ENCODE results near the gene DOHH.
"Not testable (repeated sequence)": the region's sequence is repeated elsewhere in the genome, so short reads cannot be mapped to it uniquely, and the experiment has no call there.

DOHH gene

GRCh38 chr19:3456925-3457527, 43.4 kb downstream of the DOHH start:
- no peak for DNase-seq

DNA sequence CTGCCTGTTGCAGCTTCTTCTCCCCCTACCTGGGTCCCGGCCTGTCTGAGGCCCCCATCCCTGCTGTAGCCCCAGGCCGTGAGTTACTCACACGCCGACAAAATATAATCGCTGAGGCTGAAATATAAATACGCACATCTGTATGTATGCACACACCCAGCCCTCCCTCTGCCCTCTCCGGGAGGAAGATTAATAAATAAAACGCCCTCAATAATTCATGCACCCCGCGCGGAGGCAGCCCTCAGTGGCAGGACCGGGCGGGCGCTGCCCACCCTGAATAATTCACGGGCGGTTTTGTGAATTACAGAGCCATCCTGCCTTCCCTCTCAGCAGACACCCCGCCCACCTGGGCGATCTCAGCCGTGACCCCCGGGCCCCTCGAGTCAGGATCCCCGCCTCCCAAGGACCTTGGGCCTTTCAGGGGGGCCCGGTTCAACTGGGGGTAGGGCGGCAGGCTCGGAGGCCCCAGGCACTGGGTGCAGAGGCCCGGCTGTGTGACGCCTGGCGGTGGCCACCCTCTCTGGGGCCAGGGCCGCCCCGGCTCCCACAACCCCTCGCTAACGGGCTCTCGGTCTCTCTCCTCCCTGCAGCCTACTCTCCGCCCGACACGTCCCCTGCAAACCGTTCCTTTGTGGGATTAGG, 44.4 kb downstream of the DOHH start:
- DNase-seq: no peak

DNA sequence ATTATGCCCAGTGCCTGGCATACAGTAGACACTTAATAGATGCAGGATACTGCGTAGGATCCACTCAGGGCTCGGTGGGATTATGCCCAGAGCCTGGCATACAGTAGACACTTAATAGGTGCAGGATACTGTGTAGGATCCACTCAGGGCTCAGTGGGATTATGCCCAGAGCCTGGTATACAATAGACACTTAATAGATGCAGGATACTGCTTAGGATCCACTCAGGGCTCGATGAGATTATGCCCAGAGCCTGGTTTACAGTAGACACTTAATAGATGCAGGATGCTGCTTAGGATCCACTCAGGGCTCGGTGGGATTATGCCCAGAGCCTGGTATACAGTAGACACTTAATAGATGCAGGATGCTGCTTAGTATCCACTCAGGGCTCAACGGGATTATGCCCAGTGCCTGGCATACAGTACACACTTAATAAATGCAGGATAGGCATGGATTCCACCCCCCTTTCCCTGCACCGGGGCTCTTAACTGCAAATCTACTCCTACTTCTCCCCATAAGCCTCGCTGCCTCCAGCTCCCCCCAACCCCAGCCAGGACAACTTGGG, 45.0 kb downstream of the DOHH start:
- DNase-seq: no peak

DNA sequence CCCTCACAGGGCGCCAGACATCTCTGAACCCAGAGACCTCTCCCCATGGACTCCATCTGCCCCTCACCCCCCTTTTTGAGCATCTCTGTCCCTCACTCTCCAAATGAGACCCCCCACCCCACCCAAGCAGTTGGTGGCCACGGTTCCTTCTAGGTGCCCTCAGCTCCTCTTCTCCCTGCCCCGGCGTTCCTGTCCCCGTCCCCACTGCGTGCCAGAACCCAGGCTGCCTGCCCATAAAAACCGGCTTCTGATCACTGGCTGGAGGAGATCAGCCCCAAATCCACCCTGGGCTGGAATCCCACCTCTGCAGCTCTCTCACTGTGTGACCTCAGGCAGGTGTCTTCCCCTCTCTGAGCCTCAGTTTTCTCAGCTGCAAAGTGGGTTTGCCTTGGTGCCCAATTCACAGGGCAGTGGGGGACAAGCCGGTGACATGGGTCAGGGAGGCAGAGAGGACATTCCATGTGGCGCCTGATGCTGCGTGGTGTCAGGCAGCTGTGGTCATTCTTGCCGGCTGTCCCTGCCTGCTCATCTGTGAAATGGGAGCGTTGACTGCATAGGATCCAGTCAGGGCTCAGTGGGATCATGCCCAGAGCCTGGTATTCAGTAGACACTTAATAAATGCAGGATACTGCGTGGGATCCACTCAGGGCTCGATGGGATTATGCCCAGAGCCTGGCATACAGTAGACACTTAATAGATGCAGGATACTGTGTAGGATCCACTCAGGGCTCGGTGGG, 45.6 kb downstream of the DOHH start:
- no peak for DNase-seq

GRCh38 chr19:3453840-3454239, 46.6 kb downstream of the DOHH start:
- DNase-seq: no peak

DNA sequence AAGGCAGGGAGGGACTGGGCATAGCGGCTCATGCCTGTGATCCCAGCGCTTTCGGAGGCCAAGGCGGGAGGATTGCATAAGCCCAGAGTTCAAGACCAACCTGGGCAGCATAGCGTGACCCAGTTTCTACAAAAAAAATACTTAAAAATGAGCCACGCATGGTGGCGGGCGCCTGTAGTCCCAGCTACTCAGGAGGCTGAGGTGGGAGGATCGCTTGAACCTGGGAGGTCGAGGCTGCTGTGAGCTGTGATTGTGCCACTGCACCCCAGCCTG, 47.6 kb downstream of the DOHH start:
- DNase-seq: not testable (repeated sequence)

DNA sequence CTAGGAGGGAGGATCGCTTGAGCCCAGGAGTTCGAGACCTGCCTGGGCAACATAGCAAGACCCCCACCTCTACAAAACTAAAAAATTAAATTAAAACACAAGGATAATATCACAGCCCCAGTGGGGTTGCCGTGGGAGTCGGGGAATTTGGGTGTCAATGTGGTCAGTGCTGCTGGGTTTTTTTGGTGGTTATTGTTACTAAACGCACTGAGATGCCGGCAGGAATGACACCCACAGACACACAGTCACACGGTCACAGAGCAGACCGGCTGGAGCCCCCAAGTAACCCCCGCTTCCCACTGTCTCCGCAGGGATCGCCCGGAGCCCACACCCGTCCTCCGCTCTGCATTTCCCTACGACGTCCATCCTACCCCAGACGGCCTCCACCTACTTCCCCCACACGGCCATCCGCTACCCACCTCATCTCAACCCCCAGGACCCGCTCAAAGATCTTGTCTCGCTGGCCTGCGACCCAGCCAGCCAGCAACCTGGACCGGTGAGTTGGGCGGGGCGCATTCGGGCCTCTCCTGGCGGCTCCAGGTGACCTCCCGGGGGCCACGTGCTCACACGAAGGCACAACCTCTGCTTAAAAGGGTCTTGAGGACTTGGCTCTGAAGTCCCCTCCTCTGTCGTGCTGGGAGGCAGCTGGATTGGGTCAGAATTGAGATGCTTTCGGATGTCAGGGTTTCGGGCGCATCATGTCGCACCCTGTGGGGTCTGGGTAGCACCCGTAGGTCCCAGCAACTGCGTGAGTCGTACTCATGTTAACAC, 48.1 kb downstream of the DOHH start:
- DNase-seq: no peak

- DNase-seq: no peak
Measured at GRCh38 chr19:3451451-3451866, 49.0 kb downstream of the DOHH start.

DNA sequence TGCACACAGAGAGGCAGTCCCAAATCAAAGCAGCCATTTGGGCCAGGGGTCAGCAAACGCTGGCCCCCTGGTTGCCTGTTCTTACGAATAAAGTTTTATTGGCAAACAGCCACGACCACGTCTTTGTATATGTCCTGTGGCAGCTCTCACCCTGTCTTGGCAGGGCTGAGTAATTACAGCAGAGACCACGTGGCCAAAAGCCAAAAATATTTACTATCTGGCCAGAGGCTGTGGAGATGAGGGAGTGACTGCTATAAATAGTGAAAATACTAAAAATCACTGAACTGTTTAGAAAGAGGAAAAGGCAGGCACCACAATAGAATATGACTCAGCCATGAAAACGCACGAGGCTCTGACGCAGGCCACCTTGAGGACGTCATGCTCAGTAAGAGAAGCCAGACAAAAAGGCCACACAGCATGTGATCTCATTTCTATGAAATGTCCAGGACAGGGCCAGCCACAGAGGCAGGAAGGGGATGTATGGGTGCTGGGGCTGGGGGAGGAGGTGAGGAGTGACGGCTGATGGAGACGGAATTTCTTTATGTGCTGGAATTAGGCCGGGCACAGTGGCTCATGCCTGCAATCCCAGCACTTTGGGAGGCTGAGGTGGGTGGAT, 49.6 kb downstream of the DOHH start:
- no peak for DNase-seq

DNA sequence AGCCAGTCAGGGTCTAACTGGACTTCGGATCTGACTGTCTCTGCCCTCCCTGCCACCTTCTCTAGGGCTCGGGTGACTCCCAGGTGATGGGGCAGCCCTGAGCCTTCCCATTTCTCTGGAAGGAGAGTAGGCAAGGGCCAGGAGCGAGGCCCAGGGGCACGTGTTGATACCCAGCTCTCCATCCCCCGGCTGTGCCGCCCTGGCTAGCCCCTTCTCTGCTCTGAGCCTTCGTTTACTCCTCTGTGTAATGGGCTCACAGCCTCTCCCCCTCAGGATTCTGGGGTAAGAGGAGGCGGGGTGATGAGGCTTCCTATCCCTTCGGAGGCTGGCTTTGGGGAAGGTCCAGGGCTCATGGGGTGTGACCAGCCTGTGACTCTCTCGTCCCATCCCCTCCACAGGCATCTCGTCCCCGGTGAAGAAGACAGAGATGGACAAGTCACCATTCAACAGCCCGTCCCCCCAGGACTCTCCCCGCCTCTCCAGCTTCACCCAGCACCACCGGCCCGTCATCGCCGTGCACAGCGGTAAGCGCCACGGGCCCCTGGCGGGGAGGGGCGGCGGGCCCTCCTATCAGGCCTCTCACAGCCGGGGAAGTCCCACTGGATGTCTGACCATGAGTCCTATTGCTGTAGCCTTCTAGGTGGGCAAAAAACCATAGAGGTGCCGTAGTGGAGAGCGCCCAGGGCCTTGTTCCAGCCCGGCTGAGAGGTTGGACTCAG, 51.7 kb downstream of the DOHH start:
- DNase-seq: no peak

GRCh38 chr19:3446657-3447056, 53.8 kb downstream of the DOHH start:
- DNase-seq: not testable (repeated sequence)

GRCh38 chr19:3444695-3445234, 55.7 kb downstream of the DOHH start:
- DNase-seq: no peak

GRCh38 chr19:3443840-3444694, 56.4 kb downstream of the DOHH start:
- DNase-seq: no peak

- no peak for DNase-seq
Measured at GRCh38 chr19:3442487-3443071, 57.9 kb downstream of the DOHH start.

DNA sequence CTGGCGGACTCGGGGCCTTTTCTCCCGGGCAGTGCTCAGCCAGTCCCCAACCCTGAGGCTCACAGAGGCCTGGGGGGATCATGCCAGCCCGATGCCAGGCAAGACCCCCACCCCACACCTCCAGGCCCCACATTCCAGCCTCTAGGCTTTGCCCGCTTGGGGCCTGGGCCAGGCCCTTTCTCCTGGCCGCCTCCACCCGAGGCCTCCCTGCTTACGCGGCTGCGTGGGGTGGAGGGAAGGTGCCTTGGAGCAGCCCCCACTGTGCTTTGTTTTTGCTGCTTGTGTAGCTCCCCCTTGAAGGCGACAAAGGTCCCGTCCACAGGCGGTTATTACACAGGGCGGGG, 58.5 kb downstream of the DOHH start:
- no peak for DNase-seq

DNA sequence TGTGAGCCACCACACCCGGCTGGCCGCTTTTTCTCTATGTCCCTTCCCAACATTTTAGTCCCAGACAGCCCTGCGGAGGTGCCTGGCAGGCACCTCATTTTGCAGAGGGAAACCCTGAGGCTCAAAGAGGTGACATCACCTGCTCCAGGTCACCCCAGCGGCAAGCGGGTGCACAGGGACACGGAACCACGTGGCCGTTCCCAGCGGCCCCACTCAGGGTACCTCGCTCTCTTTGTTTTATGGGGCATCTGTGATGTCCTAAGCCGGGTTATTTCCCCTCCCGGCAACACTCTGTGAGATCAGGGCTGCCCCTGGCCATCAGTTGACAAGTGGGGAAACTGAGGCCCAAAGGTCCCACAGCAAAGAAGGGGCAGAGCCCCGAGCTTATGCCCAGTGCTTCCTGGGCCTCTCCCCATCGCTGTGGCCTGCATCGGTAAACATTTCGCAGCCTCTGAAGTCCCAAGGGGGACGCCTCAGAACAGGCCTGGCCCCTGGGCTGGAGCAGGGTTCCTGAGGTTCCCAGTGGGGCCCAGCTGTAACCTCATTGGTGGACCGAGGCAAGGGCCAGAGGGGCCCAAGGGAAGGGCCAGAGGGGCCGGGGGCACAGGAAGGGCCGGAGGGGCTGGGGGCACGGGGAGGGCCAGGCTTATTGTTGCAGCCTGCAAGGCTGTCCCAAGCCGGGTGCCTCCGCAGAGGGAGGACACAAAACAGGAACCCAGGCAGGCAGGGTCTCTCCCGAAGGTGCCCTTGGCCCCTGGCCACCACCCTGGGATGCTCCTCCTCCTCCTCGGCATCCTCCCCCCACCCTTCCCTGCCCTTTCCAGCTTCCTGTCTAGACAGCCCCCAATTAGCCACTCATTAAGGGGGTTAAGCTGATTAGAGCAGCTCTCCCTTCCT, 59.1 kb downstream of the DOHH start:
- no peak for DNase-seq
